ENCODE measurements around the gene SNN.

The SNN gene

GRCh38 chr16:11679941-11680911, 12.0 kb downstream of the SNN start:
- DNase-seq (ENCODE audit: low read depth): no peak

DNA sequence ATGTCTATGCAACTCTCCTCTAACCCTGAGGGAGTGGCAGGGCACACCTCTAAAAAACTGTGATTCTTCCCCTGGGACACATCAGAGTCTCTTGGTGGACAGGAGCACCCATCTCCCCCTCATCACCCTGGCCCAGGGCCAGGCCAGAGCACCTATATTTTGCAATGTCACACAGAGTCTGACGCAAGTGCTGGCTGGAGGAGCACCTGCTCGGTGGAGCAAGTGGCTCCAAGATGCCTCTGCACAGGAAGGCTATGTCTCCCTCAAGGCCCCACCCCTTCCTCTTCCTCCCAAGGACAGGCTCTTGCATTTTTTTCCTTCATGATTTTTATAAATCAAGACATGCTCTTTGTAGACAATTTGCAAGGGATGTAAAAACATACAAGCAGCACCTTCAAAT, 13.3 kb downstream of the SNN start:
- no peak for DNase-seq (ENCODE audit: low read depth)

DNA sequence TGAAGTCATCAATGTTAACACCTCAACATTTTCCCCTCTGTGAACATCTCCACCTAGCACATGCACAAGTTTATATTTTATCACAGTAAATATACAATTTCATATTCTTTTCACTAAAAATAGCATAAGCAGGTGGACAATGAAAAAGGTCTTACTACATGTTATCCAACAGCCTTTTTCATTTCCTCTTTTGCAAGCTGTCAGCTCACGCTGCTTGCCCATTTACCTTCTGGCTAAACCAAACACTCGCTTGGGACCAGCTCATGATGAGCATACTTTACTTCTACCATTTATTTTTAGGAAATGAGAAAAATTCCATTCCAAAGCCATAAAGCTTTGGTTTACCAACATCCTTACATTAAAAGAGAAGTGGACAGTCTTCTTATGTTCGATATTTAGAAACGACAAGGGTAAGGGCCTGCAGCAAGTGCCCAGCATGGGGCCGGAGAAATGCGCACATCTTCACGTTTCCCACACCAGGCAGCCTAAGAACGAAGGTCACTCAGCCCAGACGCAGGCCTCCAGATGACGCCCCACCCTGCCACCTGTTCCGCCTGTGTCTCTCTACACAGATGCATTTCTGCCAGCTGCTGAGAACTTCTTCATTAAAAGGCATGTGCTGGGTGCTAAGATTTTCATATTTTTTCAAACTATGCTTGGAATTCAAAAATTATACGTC, 13.9 kb downstream of the SNN start:
- DNase-seq (ENCODE audit: low read depth): no peak

GRCh38 chr16:11682655-11683096, 14.4 kb downstream of the SNN start:
- peak; percentile 92 for DNase-seq (ENCODE audit: low read depth)

DNA sequence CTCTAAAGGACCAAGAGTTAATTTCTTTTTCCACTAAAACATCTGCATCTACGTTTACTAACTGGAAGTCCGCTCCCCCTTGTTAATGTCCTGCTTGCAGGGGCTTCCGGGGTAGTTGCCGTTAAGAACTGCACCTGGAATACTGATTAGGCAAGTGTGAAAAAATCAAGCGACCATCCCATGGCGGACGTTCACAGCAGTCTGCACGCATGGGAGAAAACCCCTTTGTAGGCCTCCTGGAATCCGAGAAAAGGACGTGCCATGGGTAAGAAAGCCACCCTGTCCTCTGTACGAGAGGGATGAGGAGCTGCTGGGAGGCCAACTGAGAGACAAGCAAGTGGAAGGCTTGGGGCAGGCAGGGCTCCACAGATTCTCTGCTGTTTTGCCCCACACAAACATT, 14.9 kb downstream of the SNN start:
- DNase-seq (ENCODE audit: low read depth): no peak

GRCh38 chr16:11684231-11685025, 16.2 kb downstream of the SNN start:
- no peak for DNase-seq (ENCODE audit: low read depth)

- no peak for DNase-seq (ENCODE audit: low read depth)
Measured at GRCh38 chr16:11685844-11686618, 17.8 kb downstream of the SNN start.

GRCh38 chr16:11686713-11687380, 18.6 kb downstream of the SNN start:
- DNase-seq (ENCODE audit: low read depth): no peak

DNA sequence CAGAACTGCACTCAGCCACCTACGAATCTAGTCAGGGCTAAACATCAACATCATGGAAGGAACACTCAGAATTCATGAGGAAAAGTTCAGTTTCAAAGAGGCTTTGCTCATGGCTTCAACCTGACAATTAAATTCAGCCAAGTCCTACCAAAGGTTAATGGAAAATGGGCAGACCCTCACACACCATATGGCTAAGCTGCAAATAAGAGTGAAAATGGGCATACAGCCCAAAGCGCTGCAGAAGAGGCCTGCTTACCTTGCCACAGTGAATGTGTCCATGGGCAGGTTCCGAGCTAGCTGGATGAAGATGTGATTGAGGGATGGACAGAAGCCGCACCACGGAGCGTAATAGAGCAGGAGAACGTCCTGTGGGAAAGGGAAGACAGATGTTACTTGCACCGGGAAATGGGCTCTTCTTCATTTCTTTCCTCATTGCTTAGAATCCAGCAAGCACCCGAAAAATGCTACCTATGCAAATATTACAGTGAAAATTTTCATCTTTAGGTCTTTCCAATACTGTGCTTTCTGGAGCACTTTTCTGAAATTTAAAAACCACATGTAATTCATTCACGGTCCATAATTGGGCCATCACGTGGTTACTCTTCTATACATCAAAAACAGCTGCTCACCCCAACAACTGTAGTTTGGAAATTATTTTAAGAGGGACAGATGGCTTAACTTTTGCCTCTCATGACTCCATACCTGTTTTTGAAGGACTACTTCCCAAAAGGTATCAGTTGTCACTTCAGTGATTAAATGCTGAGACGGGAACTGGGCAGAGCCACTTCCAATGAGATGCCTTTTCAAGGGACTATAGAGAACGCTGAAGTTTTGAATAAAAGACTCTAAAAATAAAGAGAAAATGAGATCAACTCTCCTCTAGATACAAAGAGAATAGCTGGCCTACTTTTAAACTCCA, 19.6 kb downstream of the SNN start:
- no peak for DNase-seq (ENCODE audit: low read depth)

GRCh38 chr16:11688520-11688886, 20.2 kb downstream of the SNN start:
- DNase-seq (ENCODE audit: low read depth): no peak

- no peak for DNase-seq (ENCODE audit: low read depth)
Measured at GRCh38 chr16:11689031-11689840, 21.0 kb downstream of the SNN start.

- no peak for DNase-seq (ENCODE audit: low read depth)
Measured at GRCh38 chr16:11691235-11691634, 23.0 kb downstream of the SNN start.

- no peak for DNase-seq (ENCODE audit: low read depth)
Measured at GRCh38 chr16:11691771-11692170, 23.5 kb downstream of the SNN start.

DNA sequence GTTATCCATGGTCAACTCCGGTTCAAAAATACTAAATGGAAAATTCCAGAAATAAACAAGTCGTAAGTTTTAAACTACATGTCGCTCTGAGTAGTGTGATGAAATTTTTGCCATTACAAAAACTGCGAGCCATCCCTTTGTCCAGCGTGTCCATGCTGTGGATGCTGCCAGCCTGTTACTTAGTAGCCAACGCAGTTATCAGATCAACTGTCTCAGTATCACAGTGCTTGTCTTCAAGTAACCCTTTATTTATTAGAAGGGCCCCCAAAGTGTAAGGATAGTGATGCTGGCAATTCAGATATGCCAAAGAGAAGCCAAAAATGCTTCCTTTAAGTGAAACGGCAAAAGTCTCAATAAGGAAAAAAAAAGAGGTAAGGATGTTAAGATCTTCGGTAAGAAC, 23.9 kb downstream of the SNN start:
- no peak for DNase-seq (ENCODE audit: low read depth)

- DNase-seq (ENCODE audit: low read depth): no peak
Measured at GRCh38 chr16:11692651-11693050, 24.4 kb downstream of the SNN start.

DNA sequence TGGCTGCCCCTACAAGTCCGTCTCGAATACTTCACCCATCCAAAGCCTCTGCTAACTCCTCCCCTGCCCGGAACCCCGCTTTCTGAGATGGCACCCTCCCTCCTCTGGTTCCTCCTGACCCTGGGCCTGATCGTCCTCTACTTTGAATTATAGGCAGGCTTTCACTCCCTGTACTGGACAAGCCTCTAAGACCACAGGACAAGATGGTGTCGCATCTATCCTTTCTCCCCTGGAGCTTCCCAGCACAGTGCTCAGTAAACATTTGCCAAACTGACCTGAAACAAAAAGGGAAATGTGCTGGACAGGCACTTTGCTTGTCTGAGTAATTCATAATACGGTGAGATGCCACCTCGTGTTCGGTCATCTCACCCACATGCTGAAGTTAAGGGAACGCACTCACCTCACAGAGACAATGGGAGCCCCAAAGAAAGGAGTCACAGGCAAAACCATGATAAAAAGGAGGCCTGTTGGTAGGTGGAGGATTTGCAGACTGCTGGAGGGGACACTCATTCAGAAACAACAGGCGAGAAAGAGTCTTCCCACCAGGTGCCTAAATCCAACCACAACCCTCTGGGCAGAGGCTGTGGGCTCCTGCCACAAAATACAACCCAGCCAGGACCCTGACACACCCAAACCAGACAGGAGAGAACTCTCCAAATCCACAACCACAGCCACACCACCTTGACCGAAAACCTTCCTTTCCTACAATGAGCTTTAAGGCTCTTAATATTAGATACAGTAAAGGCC, 28.2 kb downstream of the SNN start:
- DNase-seq (ENCODE audit: low read depth): no peak

GRCh38 chr16:11697319-11697718, 29.1 kb downstream of the SNN start:
- no peak for DNase-seq (ENCODE audit: low read depth)

DNA sequence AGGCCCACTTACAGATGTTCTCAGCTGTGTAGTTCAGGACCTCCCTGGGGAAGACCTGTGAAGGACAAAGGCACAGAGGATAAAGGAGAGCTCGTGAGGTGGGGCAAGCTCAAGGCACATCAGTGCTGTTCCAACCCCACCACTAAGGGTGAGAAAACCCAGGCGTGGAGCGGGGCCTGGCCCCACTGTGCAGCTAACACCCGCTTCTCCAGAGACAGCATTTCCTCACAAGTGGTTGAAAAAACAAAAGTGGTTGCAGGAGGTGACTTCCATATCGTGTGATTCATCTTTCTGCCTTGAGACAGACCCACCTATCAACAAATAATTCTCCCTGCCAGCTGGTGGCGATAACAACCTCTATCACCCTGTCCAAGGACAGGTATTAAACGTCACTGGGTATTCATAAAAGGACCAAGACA, 30.0 kb downstream of the SNN start:
- no peak for DNase-seq (ENCODE audit: low read depth)
